Measurements from ENCODE around the gene R3HDM1.

- TF ChIP-seq EZH2 (IDR thresholded peaks at IDR 0.05; ENCODE audit: insufficient read depth, poor library complexity, severe bottlenecking) (no peak), EZH2phosphoT487 (IDR thresholded peaks at IDR 0.05; ENCODE audit: insufficient read depth, low read depth) (no peak)
Measured at GRCh38 chr2:135664623-135665068, 133.4 kb downstream of the R3HDM1 start.

Measured in GM23248 (cell line).